ENCODE results near the gene AUTS2.

The AUTS2 gene

GRCh38 chr7:70243443-70243842 lies 645.2 kb downstream of the AUTS2 start:
- TF ChIP-seq CTCF (IDR thresholded peaks at IDR 0.05): no peak

GRCh38 chr7:70257921-70258320 lies 659.6 kb downstream of the AUTS2 start:
- no peak for TF ChIP-seq CTCF (IDR thresholded peaks at IDR 0.05)

GRCh38 chr7:70259502-70259901 lies 661.2 kb downstream of the AUTS2 start:
- TF ChIP-seq CTCF (IDR thresholded peaks at IDR 0.05): no peak

GRCh38 chr7:70263471-70264255 lies 665.4 kb downstream of the AUTS2 start:
- no peak for TF ChIP-seq CTCF (IDR thresholded peaks at IDR 0.05)

GRCh38 chr7:70266186-70266585 lies 667.9 kb downstream of the AUTS2 start:
- no peak for TF ChIP-seq CTCF (IDR thresholded peaks at IDR 0.05)

GRCh38 chr7:70267381-70268120 lies 669.3 kb downstream of the AUTS2 start:
- TF ChIP-seq CTCF (IDR thresholded peaks at IDR 0.05): no peak

GRCh38 chr7:70268179-70268578 lies 669.9 kb downstream of the AUTS2 start:
- no peak for TF ChIP-seq CTCF (IDR thresholded peaks at IDR 0.05)

Data from LNCAP (cell line).